Effector CD8-positive, alpha-beta T cell (primary cell): Measurements from ENCODE around the gene RAB5A.
"Not testable (repeated sequence)": the region's sequence is repeated elsewhere in the genome, so short reads cannot be mapped to it uniquely, and the experiment has no call there.

Source experiments
- DNase-seq: peaks from one replicate; lab custom pipeline; 2025; lab: John Stamatoyannopoulos, UW

The RAB5A gene

DNA sequence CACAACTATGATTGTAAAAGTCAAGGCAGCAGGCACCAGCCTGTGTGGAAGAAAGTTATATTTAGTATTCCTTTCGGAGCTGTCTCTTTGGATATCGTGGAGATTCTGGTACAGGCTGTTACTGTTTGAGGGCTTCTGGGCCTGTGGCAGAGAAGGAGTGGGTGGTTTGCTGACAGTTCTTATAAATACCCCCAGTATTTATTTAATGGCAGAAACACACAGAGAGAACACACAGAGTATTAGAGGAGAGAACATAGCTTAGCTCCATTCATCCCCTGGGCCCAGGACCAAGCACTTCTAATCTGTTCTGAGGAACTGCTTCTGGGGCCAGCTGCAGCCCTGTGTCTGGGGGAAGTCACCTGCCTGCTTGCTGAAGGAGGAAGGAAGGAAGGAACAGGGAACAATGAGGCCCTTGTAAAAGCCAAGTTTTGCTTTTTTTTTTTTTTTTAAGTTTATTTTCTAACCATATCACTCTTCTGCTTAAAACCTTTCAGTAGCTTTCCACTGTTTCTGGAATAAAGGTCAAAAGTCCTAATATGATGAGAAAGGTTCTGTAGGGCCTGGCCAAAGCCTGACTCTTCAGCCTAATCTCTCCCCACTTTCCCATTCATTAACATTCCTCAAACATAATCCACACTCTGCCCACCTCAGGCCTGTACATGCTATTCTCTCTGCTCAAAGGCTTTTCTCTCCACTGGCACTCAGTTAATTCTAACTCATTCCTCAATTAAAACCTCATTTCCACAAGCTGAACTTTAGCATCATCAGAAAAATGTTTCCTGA lies 76.9 kb downstream of the RAB5A start:
- no peak for DNase-seq

- DNase-seq: no peak
These were observed 80.2 kb downstream of the RAB5A start for GRCh38 chr3:20027136-20027535.

- DNase-seq: no peak
These were observed 82.0 kb downstream of the RAB5A start for GRCh38 chr3:20028905-20029331.

- DNase-seq: not testable (repeated sequence)
These were observed 85.0 kb downstream of the RAB5A start for GRCh38 chr3:20031939-20032338.
